Measurements from ENCODE around the gene ARL6IP4.

Gene ARL6IP4

GRCh38 chr12:122934722-122935121, 45.8 kb upstream of the ARL6IP4 start:
- Histone ChIP-seq H3K27ac (replicated peaks) (no peak overlapping the region), H3K4me3 (replicated peaks; ENCODE audit: insufficient read depth, low read length) (no peak overlapping the region), H3K27me3 (ENCODE audit: insufficient read depth, poor library complexity, severe bottlenecking) (no peaks in the 10 kb centered on the region)
- no peak for DNase-seq (ENCODE audit: low read depth in 1 of 2, low spot score in 1 of 2)
- TF ChIP-seq SPI1 (IDR thresholded peaks at IDR 0.05; ENCODE audit: borderline replicate concordance, low read depth) (no peak), POLR2AphosphoS5 (IDR thresholded peaks at IDR 0.05; ENCODE audit: low read depth) (no peak), REST (IDR thresholded peaks at IDR 0.05; ENCODE audit: insufficient replicate concordance, low read depth) (no peak)

- TF ChIP-seq POLR2AphosphoS5 (IDR thresholded peaks at IDR 0.05; ENCODE audit: low read depth) (no peak), SPI1 (IDR thresholded peaks at IDR 0.05; ENCODE audit: borderline replicate concordance, low read depth) (no peak), GABPA (IDR thresholded peaks at IDR 0.05; ENCODE audit: low read depth) (no peak), CTCF (IDR thresholded peaks at IDR 0.05; ENCODE audit: insufficient read depth, low read length) (no peak), REST (IDR thresholded peaks at IDR 0.05; ENCODE audit: insufficient replicate concordance, low read depth) (no peak)
- H3K27ac ChIP-seq (replicated peaks) = no peak overlapping the region
Observed at GRCh38 chr12:122935318-122935717, 45.2 kb upstream of the ARL6IP4 start.

GRCh38 chr12:122937622-122938091, 42.8 kb upstream of the ARL6IP4 start:
- peak; percentile 31 to 44 for DNase-seq (ENCODE audit: low read depth in 1 of 2, low spot score in 1 of 2)
- no peak overlapping the region for H3K27ac ChIP-seq (replicated peaks)
- no peak overlapping the region for H3K4me3 ChIP-seq (replicated peaks; ENCODE audit: insufficient read depth, low read length)
- no peaks in the 10 kb centered on the region for H3K27me3 ChIP-seq (ENCODE audit: insufficient read depth, poor library complexity, severe bottlenecking)
- TF ChIP-seq CTCF (IDR thresholded peaks at IDR 0.05; ENCODE audit: insufficient read depth, low read length) (no peak), SPI1 (IDR thresholded peaks at IDR 0.05; ENCODE audit: borderline replicate concordance, low read depth) (no peak), REST (IDR thresholded peaks at IDR 0.05; ENCODE audit: insufficient replicate concordance, low read depth) (no peak), GABPA (IDR thresholded peaks at IDR 0.05; ENCODE audit: low read depth) (no peak), POLR2AphosphoS5 (IDR thresholded peaks at IDR 0.05; ENCODE audit: low read depth) (no peak)

More at GRCh38 chr12:122935318-122935717, 45.2 kb upstream of the ARL6IP4 start:
- no peak overlapping the region for H3K4me3 ChIP-seq (replicated peaks; ENCODE audit: insufficient read depth, low read length)
- no peaks in the 10 kb centered on the region for H3K27me3 ChIP-seq (ENCODE audit: insufficient read depth, poor library complexity, severe bottlenecking)
- no peak for DNase-seq (ENCODE audit: low read depth in 1 of 2, low spot score in 1 of 2)
